Caco-2 (cell line): ENCODE measurements around the gene GTF3C5. TPM values are rescaled to one million over a fixed set of nuclear protein-coding genes. Genes with fewer than 3 reads are reported as not detected.
"Not testable (repeated sequence)": the region's sequence is repeated elsewhere in the genome, so short reads cannot be mapped to it uniquely, and the experiment has no call there.

ENCODE experiments used
- BruUV-seq: library from RNA; stranded (reverse); fragments of 400-500 nt; replicated peaks from 2 replicates; lab custom pipeline; 2021; lab: Mats Ljungman, UMichigan
- CTCF ChIA-PET: fragments of 300-600 bp; sonication (Branson Sonifier 250); formaldehyde crosslinking; loops from one replicate; lab custom pipeline; 2022; ENCODE audit warnings: antibody characterized with exemption; lab: Charles Lee
- POLR2A ChIA-PET: fragments of 300-600 bp; sonication (Branson Sonifier 250); formaldehyde crosslinking; loops from one replicate; lab custom pipeline; 2022; ENCODE audit warnings: antibody characterized with exemption; lab: Charles Lee
- DNase-seq, 2 experiments: peaks; one replicate each; pipeline versions ENCODE4 v3.0.0 to v3.0.0-alpha.2; 2020 to 2022
- H3K27me3 ChIP-seq: replicated peaks from 2 replicates; pipeline ENCODE4 v1.6.0; 2011; ENCODE audit warnings: low read length; ENCODE audit not compliant: control insufficient read depth, insufficient read depth
- H3K36me3 ChIP-seq: 2 replicates; pipeline ENCODE4 v1.5.1; 2011; ENCODE audit warnings: low read length; ENCODE audit not compliant: control insufficient read depth, insufficient read depth
- H3K4me1 ChIP-seq: fragments of 250-450 bp; sonication (Bioruptor Pico); 2 replicates; pipeline ENCODE4 v1.5.1; 2020; ENCODE audit warnings: mild to moderate bottlenecking
- H3K4me3 ChIP-seq: 2 replicates; pipeline ENCODE4 v1.5.1; 2011; ENCODE audit warnings: low read depth, mild to moderate bottlenecking, control low read depth, low read length
- H3K9me3 ChIP-seq: fragments of 250-450 bp; sonication (Bioruptor Pico); 2 replicates; pipeline ENCODE4 v1.5.1; 2020; ENCODE audit warnings: mild to moderate bottlenecking, moderate library complexity
- H3K27ac Mint-ChIP-seq: one replicate; pipeline ENCODE4 v1.8.0; 2022; ENCODE audit warnings: mixed read lengths; ENCODE audit not compliant: unreplicated experiment
- H3K27me3 Mint-ChIP-seq: one replicate; pipeline ENCODE4 v1.8.0; 2022; ENCODE audit warnings: mixed read lengths; ENCODE audit not compliant: insufficient read depth, unreplicated experiment
- H3K36me3 Mint-ChIP-seq: one replicate; pipeline ENCODE4 v1.8.0; 2022; ENCODE audit warnings: mild to moderate bottlenecking, mixed read lengths; ENCODE audit not compliant: insufficient read depth, unreplicated experiment
- H3K4me1 Mint-ChIP-seq: one replicate; pipeline ENCODE4 v1.8.0; 2022; ENCODE audit warnings: low read depth, mixed read lengths; ENCODE audit not compliant: unreplicated experiment
- H3K4me3 Mint-ChIP-seq: one replicate; pipeline ENCODE4 v1.8.0; 2022; ENCODE audit warnings: mild to moderate bottlenecking, moderate library complexity, mixed read lengths; ENCODE audit not compliant: unreplicated experiment
- H3K9me3 Mint-ChIP-seq: one replicate; pipeline ENCODE4 v1.8.0; 2022; ENCODE audit warnings: mixed read lengths; ENCODE audit not compliant: unreplicated experiment
- CTCF ChIP-seq, 2 experiments: fragments of 200-600 bp in 1 of 2; IDR thresholded peaks; 1 replicate in 1 of 2; 2 replicates in 1 of 2; pipeline versions ENCODE4 v1.5.1 to v1.8.0; 2011 to 2022; ENCODE audit warnings: antibody characterized with exemption in 1 of 2, control low read depth in 1 of 2, inconsistent platforms in 1 of 2, low read depth in 1 of 2, low read length in 1 of 2, mild to moderate bottlenecking in 1 of 2, moderate library complexity in 1 of 2; ENCODE audit not compliant: insufficient read depth in 1 of 2, severe bottlenecking in 1 of 2, unreplicated experiment in 1 of 2
- intact Hi-C: fragments of 100-400 bp; cut with micrococcal nuclease; formaldehyde crosslinking; loops from one replicate; pipeline ENCODE4 v1.10.0; 2022; ENCODE audit not compliant: unreplicated experiment
- total RNA-seq: library from RNA; stranded (reverse); gene quantifications from 2 replicates; pipeline ENCODE4 v1.2.3, GENCODE V29; 2022

GTF3C5 gene
- total RNA-seq, 1 experiment from 2014 or later: 73.1 TPM

GRCh38 chr9:132988244-132989013, 42.4 kb upstream of the GTF3C5 start:
- CTCF ChIA-PET: no interaction called here

GRCh38 chr9:132989014-132989310, 41.8 kb upstream of the GTF3C5 start:
- Histone ChIP-seq H3K9me3 (no peaks in the 10 kb centered on the region), H3K27me3 (no peaks in the 10 kb centered on the region), H3K4me1 (peaks cover 10% of the 10 kb centered on the region), H3K36me3 (no peaks in the 10 kb centered on the region), H3K4me3 (no peak overlapping the region)
- intact Hi-C loops: no loop called here
- no peak overlapping the region for H3K4me3 Mint-ChIP-seq
- BruUV-seq: no TSS peak
- H3K9me3 Mint-ChIP-seq: no peaks in the 10 kb centered on the region
- no peaks in the 10 kb centered on the region for H3K27me3 Mint-ChIP-seq
- no peaks in the 10 kb centered on the region for H3K36me3 Mint-ChIP-seq
- peaks cover 6% of the 10 kb centered on the region for H3K4me1 Mint-ChIP-seq
- no peak for DNase-seq
- POLR2A ChIA-PET: no interaction called here
- no peak for TF ChIP-seq CTCF (IDR thresholded peaks at IDR 0.05; ENCODE audit: insufficient read depth in 1 of 2, low read depth in 1 of 2, low read length in 1 of 2, severe bottlenecking in 1 of 2, unreplicated experiment in 1 of 2)
- CTCF ChIA-PET: no interaction called here
- H3K27ac Mint-ChIP-seq: no peak overlapping the region

More at GRCh38 chr9:132988244-132989013, 42.4 kb upstream of the GTF3C5 start:
- BruUV-seq: no TSS peak
- TF ChIP-seq CTCF (IDR thresholded peaks at IDR 0.05; ENCODE audit: insufficient read depth in 1 of 2, low read depth in 1 of 2, low read length in 1 of 2, severe bottlenecking in 1 of 2, unreplicated experiment in 1 of 2): no peak
- no peak for DNase-seq
- Histone ChIP-seq H3K4me1 (peaks cover 4% of the 10 kb centered on the region), H3K27me3 (no peaks in the 10 kb centered on the region), H3K9me3 (no peaks in the 10 kb centered on the region), H3K36me3 (no peaks in the 10 kb centered on the region), H3K4me3 (no peak overlapping the region)
- Mint-ChIP-seq H3K4me3 (no peak overlapping the region), H3K27me3 (no peaks in the 10 kb centered on the region), H3K4me1 (peaks cover under 1% of the 10 kb centered on the region), H3K9me3 (no peaks in the 10 kb centered on the region), H3K36me3 (no peaks in the 10 kb centered on the region), H3K27ac (no peak overlapping the region)
- intact Hi-C loops: no loop called here
- POLR2A ChIA-PET: no interaction called here

- ChIA-PET POLR2A (no interaction called here), CTCF (no interaction called here)
- Histone ChIP-seq H3K36me3 (no peaks in the 10 kb centered on the region), H3K9me3 (no peaks in the 10 kb centered on the region), H3K4me1 (peaks cover 15% of the 10 kb centered on the region), H3K4me3 (no peak overlapping the region), H3K27me3 (no peaks in the 10 kb centered on the region)
- Mint-ChIP-seq H3K9me3 (no peaks in the 10 kb centered on the region), H3K27ac (no peak overlapping the region), H3K36me3 (no peaks in the 10 kb centered on the region), H3K27me3 (no peaks in the 10 kb centered on the region), H3K4me1 (peaks cover 11% of the 10 kb centered on the region), H3K4me3 (no peak overlapping the region)
- DNase-seq: no peak
- BruUV-seq: no TSS peak
- intact Hi-C loops: no loop called here
- TF ChIP-seq CTCF (IDR thresholded peaks at IDR 0.05; ENCODE audit: insufficient read depth in 1 of 2, low read depth in 1 of 2, low read length in 1 of 2, severe bottlenecking in 1 of 2, unreplicated experiment in 1 of 2): no peak
Measured at GRCh38 chr9:132989414-132989996, 41.3 kb upstream of the GTF3C5 start.

GRCh38 chr9:132989998-132990557, 40.7 kb upstream of the GTF3C5 start:
- H3K4me3 Mint-ChIP-seq, CTCF ChIA-PET, H3K9me3 ChIP-seq, H3K27me3 Mint-ChIP-seq, H3K9me3 Mint-ChIP-seq, intact Hi-C loops, H3K36me3 Mint-ChIP-seq, H3K27ac Mint-ChIP-seq, BruUV-seq, H3K36me3 ChIP-seq, H3K4me3 ChIP-seq, DNase-seq, POLR2A ChIA-PET, H3K27me3 ChIP-seq: not testable (repeated sequence)
- peaks cover 15% of the 10 kb centered on the region for H3K4me1 Mint-ChIP-seq
- peaks cover 18% of the 10 kb centered on the region for H3K4me1 ChIP-seq
